Astrocyte (in vitro differentiated cells and primary cell): ENCODE data around the gene GINS2.

ENCODE experiments used
- CTCF ChIP-seq: IDR thresholded peaks from 2 replicates; pipeline ENCODE4 v1.5.1; 2011; ENCODE audit warnings: low read depth, mild to moderate bottlenecking, inconsistent platforms, low read length, moderate library complexity; ENCODE audit not compliant: insufficient read depth
- EZH2 ChIP-seq: IDR thresholded peaks from 2 replicates; pipeline ENCODE4 v1.6.1; 2012; ENCODE audit warnings: mild to moderate bottlenecking, low read length, inconsistent platforms; ENCODE audit not compliant: insufficient read depth

- no peak for TF ChIP-seq CTCF
- no peak for TF ChIP-seq EZH2
Measured at GRCh38 chr16:85657267-85657650, 31.5 kb downstream of the GINS2 start.
